ENCODE data around the gene KCNS1. TPM values are rescaled to one million over a fixed set of nuclear protein-coding genes. Genes with fewer than 3 reads are reported as not detected.

KCNS1 gene
- total and polyA plus RNA-seq, 2 of the 8 experiments (the other 6 are each of a cell fraction or from before 2014, with no cell fraction given): 1.4 to 1.8 TPM

DNA sequence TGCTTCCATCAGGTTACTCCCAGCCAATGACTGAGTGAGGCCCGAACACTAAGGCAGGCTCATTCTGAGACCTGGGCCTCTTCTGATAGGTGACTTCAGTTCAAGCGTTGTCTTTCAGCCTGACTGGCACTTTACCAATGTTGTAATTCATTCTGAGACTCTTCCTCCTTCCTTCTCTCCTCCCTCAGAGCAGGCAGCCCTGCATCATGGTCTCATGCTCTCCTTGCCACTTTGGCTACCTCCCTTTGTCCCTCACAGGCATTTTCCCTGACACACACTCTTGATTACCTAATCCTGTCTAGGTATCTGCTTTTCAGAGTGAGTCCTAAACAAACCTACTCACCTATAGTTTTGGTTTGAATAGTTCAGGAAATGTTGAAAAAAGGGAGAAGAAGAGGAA is 36.0 kb upstream of the KCNS1 start (continued):
- TF ChIP-seq RFX5 (IDR thresholded peaks at IDR 0.05; ENCODE audit: borderline replicate concordance, low read depth, low read length): no peak
- TF ChIP-seq, protein P1, sequence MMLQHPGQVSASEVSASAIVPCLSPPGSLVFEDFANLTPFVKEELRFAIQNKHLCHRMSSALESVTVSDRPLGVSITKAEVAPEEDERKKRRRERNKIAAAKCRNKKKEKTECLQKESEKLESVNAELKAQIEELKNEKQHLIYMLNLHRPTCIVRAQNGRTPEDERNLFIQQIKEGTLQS (IDR thresholded peaks at IDR 0.05; ENCODE audit: insufficient read depth, low read depth, low read length): no peak
